GM21786 (cell line): ENCODE results near the gene RAVER1.
"Not testable (repeated sequence)": the region's sequence is repeated elsewhere in the genome, so short reads cannot be mapped to it uniquely, and the experiment has no call there.

Experiments
- ATAC-seq: cut with Tn5 transposase; IDR thresholded peaks from one replicate; pipeline ENCODE4 v1.9.1; 2021; ENCODE audit not compliant: unreplicated experiment

The RAVER1 gene

DNA sequence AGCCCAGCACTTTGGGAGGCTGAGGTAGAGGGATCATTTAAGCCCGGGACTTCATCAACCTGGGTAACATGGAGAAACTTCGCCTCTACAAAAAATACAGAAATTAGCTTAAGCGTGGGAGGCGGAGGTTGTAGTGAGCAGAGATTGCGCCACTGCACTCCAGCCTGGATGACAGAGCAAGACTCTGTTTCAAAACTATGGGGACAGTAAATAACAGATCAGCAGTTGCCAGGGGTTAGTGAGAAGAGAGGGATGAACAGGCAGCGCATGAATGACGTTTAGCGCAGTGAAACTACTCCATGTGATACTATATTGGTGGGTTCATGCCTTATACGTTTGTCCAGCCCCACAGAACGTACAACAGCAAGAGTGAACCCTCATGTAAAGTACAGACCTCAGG, 13.2 kb upstream of the RAVER1 start:
- no peak for ATAC-seq

DNA sequence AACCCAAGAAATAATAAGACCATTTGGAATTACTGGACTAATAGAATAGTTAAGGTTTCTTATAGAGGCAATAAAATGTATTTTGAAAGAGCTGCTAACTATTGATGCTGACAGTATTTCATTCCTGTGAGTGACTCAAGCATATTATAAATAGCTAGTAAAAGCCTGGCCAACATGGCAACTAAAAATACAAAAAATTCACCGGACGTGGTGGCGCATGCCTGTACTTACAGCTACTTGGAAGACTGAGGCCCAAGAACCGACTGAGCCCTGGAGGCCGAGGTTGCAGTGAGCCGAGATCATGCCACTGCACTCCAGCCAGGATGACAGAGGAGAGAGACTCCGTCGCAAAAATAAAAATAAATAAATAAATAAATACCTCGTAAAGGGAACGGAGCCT, 11.5 kb upstream of the RAVER1 start:
- ATAC-seq: no peak

DNA sequence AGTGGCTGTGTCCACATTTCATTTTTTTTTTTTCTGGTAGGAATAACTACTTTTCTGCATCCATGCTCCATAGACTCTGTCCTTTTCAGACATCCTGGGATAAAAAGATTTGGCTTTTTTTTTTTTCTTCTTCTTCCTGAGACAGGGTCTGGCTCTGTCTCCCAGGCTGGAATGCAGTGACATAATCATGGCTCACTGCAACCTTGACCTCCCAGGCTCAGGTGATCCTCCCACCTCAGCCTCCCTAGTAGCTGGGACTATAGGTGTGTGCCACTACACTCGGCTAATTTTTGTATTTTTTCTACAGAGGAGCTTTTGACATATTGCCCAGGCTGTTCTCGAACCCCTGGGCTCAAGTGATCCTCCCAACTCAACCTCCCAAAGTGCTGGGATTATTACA, 10.2 kb upstream of the RAVER1 start:
- no peak for ATAC-seq

DNA sequence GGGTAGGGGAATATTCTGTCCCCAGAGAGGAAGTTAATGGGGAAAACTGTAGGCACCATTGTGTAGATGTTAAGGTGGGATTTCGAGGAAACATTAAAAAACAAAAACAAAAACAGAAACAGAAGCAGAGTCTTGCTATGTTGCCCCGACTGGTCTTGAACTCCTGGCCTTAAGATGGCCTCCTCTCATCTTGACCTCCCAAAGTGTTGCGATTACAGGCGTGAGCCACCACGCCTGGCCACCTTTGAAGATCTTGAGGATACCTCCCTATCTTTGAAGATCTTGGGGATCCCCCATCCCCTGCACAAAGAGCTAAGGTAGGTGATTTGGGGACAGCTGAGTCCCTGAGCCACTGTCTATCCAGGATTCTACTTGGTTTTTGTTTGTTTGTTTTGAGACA, 6.6 kb upstream of the RAVER1 start:
- no peak for ATAC-seq

DNA sequence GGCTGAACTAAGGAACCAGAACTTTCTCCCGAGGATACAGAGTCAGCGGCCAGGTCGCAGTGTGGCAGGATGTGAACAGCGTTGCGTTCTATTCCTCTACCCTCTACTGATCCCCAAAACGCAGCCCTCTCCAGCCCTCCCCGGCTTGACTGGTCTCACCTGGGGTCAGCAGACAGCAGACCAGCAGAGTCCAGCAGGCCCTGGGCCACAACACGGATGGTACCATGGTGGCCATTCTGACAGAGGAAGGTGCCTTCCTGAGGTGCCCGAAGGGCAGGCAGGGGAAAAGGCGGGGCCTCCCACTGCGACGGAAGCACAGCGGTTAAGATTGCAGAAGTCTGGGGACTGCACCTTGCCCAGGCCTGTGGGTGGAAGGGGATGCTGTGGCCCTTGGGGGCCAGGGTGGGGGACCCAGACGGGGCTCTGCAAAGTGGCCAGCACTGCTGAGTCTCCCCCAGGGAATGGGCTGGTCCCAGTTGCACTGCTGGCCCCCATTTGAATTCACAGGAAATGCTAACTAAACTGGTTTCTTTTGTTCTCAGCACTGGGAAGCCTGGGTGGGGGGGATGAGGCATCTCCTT, 6.1 kb upstream of the RAVER1 start, which contains the start of gene ICAM3:
Gene ICAM3, minus strand, starts transcription at position 245 of the 581 bp plus-strand sequence. Its CDS starts 10 bp downstream, at position 235.
- peak; percentile 79 for ATAC-seq

DNA sequence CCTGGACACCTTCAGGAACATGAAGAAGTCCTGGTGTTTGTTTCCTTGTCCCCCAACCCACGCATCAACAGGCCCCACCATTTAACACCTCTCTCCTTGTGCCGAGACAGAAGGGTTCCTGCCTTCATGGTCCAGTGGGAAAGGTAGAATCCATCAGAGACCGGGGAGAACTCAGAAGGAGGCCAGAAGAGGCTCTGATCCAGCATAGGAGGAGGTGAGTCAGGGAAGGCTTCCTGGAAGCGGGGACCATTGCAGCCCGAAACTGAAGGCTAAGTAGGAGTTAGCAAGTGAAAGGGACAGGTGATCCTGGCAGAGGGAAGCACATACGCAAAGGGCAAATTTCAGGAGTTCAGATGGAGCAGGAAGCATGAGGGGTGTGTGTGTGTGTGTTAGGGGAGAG, 5.6 kb upstream of the RAVER1 start:
- no peak for ATAC-seq

DNA sequence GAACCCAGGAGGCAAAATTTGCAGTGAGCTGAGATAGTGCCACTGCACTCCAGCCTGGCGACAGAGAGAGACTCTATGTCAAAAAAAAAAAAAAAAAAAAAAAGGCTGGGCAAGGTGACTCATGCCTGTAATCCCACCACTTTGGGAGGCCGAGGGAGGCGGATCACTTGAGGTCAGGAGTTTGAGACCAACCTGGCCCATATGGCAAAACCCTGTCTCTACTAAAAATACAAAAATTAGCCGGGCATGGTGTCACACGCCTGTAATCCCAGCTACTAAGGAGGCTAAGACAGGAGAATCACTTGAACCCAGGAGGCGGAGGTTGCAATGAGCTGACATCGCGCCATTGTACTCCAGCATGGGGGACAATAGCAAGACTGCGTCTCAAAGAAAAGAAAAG, 3.4 kb upstream of the RAVER1 start:
- ATAC-seq: not testable (repeated sequence)

DNA sequence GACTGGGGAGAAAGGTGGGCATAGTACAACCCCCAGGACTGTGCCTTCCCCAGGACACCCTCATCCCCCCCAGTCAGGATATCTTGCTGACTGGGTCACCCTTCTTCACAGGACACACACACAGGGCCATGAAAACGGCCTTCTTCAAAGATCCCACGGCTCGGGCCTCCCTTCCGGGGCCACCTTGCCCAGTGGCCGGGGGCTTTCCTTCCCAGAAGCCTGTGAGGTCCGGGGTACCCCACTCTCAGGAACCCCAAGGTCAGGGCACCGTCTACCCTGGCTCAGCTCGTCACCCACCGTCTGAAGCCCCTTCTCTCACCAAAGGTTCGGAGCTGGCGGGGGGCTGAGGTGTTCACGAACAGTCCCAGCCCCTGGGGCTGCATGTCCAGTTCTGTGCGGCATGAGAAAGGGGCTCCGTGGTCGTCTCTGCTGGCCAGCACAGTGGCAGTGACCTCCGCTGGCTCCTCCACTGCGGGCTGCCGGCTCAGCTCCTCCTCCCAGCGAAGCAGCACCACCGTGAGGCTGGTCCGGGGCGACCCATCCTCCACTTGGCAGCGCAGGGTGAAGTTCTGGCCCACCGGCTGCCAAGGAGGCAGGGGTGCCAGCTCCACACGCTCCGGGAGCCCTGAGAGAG, 2.1 kb upstream of the RAVER1 start:
- ATAC-seq: no peak

DNA sequence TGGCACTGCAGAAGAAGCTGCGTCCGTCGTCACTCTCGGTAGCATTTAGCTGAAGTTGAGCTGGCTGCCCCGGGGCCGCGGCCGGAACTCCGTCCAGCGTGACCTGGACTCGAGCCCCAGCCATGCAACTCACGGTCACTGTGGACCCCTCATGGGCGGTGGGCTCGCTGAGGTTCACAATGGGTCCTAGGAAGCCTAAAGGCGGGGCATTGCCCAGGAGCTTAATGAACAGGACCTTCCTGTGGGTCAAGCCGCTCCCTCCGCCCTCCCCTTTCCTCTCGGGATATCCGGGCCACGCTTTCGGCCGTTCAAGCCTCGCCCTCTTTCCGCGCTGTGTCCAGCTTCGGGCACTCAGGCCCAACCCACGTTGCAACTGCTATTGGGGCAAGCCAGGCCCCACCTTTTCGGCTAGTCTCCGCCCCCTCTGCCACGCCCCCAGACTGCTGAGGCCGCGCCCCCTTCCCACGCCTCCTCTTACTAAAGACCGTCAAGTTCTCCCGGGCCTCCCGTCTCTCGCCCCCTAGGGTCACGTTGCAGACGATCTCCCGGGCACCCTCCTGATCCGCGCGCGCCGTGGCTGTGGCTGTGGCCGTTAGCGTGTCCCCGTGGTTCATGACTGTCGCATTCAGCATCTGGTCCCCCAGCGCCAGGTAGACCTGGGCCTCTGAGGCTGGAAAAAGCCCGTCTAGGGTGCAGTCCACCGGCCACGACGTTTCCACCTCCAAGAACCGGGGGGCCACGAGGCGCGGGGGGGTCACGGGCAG, 1.4 kb upstream of the RAVER1 start:
- ATAC-seq: no peak

DNA sequence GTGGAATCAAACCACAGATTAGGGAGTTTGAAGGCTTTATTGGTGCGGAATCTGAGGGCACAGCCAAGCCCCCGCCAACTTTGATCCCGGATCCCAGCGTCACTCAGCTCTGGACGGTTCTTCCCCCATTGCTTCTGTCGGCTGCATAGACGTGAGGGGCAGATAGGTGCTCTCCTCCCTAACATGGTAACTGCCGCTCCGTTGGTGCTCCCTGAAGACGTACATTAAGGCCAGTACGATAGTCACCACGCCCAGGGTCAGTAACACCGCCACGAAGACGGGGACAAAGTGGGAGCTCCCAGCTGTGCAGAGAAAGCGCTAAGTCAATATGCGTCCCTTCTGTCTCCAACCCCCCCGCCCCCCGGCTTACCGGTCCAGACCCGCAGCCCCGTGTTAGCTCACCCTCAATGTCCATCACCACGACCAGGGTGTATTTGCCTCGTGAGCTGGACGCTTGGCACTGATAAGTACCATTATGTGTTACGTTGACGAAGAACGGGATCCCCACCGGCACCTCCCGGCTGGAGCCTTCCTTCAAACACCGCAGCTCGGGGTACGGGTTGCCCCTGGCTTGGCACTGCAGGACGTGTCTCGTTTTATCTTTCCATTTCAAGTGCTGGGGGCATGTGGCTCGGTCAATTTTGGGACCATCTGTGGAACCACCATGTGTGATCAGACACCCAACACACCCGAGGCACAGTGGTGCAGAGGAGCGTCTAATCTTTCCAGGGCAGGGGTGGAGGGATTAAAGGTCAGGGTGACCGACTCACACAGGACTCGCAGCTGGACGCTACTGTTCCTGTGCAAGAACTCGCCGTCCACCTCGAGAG, 644 bp upstream of the RAVER1 start:
- no peak for ATAC-seq

DNA sequence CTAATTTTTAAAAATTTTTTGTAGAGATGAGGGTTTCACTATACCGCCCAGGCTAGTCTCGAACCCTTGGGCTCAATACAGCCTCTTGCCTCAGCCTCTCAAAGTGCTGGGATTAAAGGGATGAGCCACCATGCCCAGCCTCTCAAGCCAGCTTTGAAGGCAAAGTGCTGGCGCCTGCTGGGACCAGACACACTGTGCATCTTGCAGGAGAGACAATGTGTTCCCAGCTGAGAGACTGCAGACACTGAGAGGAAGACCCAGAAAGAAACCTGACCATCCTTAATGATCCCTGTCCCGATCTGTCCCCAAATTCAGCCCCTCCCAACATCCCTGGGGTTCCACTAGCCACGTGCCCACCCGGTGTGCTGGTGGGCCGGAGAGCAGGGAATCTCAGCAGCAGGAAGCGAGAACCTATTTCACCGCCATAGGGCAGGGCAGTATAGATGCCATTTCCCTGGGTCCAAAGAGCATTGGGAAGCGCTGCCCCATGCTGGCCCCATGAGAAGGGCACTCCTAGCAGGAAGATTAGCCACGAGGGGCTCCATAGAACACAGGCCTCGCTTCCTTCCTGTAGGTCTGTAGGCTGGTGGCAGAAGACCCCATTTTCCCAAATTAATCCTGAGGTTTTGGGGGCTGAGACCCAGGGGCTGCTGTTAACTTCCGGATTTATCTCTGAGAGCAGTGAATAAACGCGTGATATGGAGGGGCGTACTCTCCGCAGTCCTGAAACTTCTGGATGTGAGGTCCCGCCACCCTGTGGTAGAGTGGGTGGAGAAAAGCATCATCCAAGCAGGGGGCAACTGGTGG, 968 bp downstream of the RAVER1 start:
- no peak for ATAC-seq

DNA sequence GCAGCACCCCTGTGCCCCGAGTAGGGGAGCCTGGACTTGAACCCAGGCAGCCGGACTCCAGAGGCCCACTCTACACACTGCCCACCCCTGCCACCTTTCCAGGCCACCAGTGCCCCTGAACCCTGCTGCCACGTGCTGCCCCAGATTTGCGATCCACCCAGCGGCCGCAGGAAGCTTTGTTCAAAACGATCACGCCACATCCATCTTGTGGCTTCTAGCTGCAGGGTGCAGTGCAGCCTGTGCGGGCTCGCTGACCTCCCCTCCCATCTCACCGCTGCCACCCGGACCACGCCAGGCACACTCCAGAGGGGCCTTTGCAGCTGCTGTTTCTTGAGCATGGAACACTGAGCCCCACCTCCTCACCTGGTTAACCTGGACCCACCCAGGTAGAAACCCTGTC, 3.8 kb downstream of the RAVER1 start:
- ATAC-seq: no peak

DNA sequence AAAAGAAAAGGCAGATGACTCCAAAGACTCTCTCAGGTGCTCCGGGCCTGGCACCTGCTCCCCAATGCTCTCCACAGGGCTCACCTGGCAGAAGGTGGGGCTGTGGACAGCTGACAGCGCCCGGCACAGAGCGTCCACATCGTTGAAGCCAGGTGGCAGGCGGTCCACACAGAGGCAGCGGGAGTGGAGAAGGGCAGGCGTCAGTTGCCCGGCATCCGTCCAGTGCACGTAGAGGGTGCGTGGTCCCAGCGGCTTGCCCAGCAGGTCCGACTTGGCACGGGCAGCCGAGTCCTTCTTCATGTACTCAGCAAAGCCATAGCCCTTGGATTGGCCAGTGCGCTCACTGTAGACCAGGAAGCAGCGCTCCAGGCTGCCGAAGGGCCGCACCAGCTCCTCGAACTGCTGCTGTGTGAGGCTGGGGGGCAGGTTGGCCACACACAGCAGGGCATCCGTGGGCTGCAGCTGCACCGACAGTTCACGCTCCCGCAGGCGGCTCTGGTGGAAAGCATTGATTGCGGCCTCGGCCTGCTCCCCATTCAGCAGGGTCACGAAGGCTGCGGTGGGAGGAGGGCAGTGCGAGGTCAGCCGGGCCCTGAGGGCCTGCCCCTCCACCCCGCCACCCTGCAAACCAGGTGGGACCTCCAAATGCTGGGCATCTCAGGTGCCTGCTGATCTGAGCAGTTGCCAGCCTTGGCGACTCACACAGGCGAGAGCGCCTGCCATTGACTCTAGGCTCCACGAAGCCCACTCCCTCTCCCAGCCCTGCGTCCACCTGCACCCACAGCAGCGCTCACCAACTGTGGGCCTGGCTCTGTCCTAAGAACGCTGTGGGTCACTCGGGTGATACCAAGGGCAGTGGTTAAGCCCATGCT, 4.5 kb downstream of the RAVER1 start:
- no peak for ATAC-seq

DNA sequence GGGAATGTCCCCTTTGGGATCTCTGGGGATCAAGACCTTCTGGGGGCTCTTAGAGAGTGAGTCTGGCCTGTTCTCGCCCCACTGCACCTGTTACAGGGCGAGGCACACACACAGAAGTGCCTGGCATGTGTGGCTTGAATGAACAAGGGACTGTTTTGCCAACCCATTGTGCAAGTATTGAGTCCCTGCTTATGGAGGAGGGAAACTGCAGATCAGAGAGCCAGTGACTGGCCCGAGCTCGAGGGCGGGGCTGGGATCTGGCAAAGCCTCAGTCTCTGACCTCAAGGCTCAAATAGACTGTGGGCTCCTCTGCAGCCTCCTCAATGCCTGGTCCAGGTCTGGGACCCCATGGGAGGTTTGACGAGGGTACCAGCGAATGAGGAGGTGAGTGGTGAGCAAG, 5.5 kb downstream of the RAVER1 start:
- ATAC-seq: no peak

DNA sequence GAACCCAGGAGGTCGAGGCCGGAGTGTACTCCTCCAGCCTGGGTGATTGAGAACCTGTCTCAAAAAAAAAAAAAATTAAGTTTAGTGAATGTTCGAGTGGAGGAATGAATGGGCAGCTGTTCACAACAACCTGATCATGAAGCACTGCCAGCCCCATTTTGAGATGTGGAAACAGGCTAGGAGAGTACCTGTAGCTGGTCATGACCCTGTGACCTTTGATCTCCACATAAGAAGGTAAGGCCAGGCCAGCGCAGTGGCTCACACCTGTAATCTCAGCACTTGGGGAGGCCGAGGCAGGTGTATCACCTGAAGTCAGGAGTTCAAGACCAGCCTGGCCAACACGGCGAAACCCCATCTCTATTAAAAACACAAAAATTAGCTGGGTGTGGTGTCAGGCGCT, 7.6 kb downstream of the RAVER1 start:
- ATAC-seq: no peak

DNA sequence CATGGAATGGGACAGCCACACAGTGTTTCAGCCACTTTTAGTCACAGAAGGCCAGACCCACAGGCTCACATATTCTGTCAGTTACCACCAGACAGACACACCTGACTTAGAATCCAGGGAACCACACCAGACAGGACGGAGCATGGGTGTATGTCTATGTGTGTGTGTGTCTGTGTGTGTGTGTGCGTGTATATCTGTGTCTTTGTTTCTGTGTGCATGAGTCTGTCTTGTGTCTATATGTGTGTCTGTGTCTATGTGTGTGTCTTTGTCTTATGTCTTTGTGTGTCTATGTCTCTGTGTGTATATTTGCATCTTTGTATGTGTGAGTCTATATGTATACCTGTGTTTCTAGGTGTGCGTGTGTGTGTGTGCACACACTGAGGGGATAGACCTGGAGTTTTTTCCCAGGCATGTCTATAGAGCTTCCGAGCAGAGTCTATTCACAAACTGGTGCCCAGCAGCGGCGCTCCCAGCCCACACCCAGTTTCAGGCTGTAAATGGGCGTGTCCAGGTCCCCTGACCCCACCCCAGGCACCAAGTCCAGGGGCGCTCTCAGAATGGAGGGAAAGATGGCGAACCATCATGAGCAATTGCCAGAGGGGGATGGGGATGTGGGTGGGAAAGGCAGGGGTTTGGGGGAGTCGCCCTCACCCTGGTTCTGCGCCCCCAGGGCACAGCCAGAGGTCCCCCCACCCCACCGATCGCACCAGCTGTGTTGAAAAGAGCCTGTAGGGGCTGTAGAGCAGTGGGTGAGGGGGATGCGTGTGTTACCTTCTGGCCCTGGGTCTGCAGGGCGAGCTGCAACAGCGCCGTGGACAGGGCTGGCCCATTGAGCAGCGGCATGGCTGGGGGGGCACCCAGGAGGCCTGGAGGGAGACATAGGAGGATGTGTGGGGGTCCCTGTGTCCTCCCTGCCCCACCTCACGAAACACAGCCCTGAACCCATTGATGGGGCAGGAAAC, 11.2 kb downstream of the RAVER1 start:
- ATAC-seq: no peak

DNA sequence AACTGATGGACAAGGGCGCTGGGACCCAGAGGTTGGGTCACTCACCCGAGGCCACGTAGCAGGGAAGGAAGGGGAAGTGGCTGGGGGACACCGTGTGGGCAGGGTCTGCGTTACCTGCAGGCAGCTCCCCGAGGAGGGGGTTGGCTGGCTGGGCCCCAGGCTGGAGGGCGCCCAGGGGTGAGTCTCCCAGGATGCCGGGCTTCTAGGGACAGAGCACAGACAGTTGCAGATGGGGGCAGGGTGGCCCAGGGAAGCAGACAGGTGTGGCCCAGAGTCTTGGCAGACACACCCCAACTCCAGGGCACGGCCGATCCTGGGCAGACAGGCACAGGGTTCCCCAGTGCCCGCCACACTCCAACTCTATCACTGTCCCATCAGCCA, 11.9 kb downstream of the RAVER1 start:
- no peak for ATAC-seq

DNA sequence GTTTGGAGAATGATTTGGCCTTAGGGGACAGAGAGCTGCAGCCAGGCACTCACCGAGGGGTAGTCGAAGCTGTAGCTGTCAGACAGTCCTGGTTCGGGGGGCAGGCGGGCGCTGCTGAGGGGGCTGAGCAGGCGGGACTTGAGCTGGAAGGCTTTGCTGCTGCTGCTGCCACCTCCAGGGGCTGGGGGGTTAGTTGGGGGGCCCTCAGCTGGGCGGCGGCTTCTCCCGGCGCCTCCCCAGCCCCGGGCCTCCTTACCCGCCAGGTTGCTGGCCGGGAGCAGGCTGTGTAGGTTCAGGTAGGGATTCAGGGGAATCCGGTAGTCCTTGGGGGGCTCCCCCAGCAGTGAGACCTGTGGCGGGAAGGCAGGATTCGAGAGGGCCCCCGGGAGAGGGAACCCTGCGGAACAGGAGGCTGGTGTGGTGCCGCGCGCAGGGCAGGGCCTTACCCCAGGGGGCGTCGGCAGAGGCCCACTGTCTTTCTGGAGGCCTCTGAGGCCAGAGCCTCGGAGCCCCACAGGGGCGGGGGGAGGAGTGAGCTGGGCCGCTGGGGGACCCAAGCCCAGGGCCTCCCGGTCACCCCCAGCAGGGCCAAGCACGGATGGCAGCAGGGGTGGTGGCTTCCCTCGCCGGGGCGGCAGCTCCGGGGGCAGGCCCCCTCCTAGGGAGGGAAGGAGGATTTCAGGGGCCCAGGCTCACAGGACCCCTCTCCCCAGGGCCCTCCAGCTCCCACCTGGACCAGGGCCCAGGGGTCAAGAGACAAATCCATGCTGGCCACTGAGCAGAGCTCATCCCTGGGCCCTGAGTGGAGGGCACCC, 12.5 kb downstream of the RAVER1 start:
- no peak for ATAC-seq
